HepG2 (cell line): ENCODE measurements around the gene IMP3. TPM values are rescaled to one million over a fixed set of nuclear protein-coding genes. Genes with fewer than 3 reads are reported as not detected.

Experiments
- GATA4 ChIP-seq: sonication (generic); IDR thresholded peaks from 2 replicates; pipeline ENCODE4 v1.6.1; 2016; ENCODE audit warnings: antibody characterized with exemption, low read depth, borderline replicate concordance
- HNF4G ChIP-seq, 2 experiments: sonication (generic) in 1 of 2; formaldehyde crosslinking in 1 of 2; IDR thresholded peaks; 2 replicates each; pipeline versions ENCODE4 v1.4.0 to v1.6.1; 2011 to 2020; ENCODE audit warnings: borderline replicate concordance in 2 of 2, low read depth in 2 of 2, mild to moderate bottlenecking in 2 of 2, low read length in 1 of 2, missing genetic modification reagents in 1 of 2, moderate library complexity in 1 of 2
- ISX ChIP-seq: sonication (generic); formaldehyde crosslinking; conservative IDR thresholded peaks from 2 replicates; pipeline ENCODE4 v1.5.0; 2020; ENCODE audit warnings: missing genetic modification reagents
- NFIB ChIP-seq: sonication (generic); formaldehyde crosslinking; IDR thresholded peaks from 2 replicates; pipeline ENCODE4 v1.9.0; 2021; ENCODE audit warnings: missing genetic modification reagents, mild to moderate bottlenecking, borderline replicate concordance
- NFKBIZ ChIP-seq: IDR thresholded peaks from 2 replicates; pipeline ENCODE4 v1.6.1; 2018; ENCODE audit warnings: missing genetic modification reagents, missing compliant biosample characterization
- PREB ChIP-seq: sonication (generic); formaldehyde crosslinking; IDR thresholded peaks from 2 replicates; pipeline ENCODE4 v1.4.0; 2020; ENCODE audit warnings: missing genetic modification reagents
- ZFP36L1 ChIP-seq: sonication (generic); formaldehyde crosslinking; IDR thresholded peaks from 2 replicates; pipeline ENCODE4 v1.8.0; 2022; ENCODE audit warnings: mild to moderate bottlenecking, missing genetic modification reagents, moderate library complexity
- ZNF335 ChIP-seq: sonication (generic); formaldehyde crosslinking; IDR thresholded peaks from 2 replicates; pipeline ENCODE4 v1.4.0; 2020; ENCODE audit warnings: missing genetic modification reagents
- ZNF672 ChIP-seq: sonication (generic); formaldehyde crosslinking; IDR thresholded peaks from 2 replicates; pipeline ENCODE4 v1.8.1; 2022; ENCODE audit warnings: missing genetic modification reagents
- ZNF766 ChIP-seq: sonication (generic); formaldehyde crosslinking; IDR thresholded peaks from 2 replicates; pipeline ENCODE4 v1.5.0; 2020; ENCODE audit warnings: missing genetic modification reagents, borderline replicate concordance
- polyA plus RNA-seq, 8 experiments: library from polyadenylated mRNA; depleted of rRNA in 3 of 8; stranded (reverse) in 7 of 8; unstranded in 1 of 8; fragments of >200 nt; fragmentation: Illumina TruSeq in 4 of 8; extraction: Trizol in 4 of 8; gene quantifications; 2 replicates each; pipeline versions ENCODE4 v1.2.1 to v1.2.3, GENCODE V29; 2011 to 2016; ENCODE audit warnings: low read depth in 4 of 8, missing spikeins in 1 of 8, mixed read lengths in 1 of 8; ENCODE audit not compliant: insufficient read depth in 1 of 8
- total RNA-seq, 5 experiments: library from RNA; depleted of rRNA; stranded (reverse); fragments of >200 nt; fragmentation: Illumina TruSeq; extraction: Trizol; gene quantifications; 2 replicates each; pipeline ENCODE4 v1.2.3, GENCODE V29; 2016; ENCODE audit warnings: low read depth in 1 of 5
- TF ChIP-seq, protein P1 (sequence below): sonication (generic); formaldehyde crosslinking; IDR thresholded peaks from 2 replicates; pipeline ENCODE4 v1.5.0; 2020; ENCODE audit warnings: mild to moderate bottlenecking, missing genetic modification reagents, moderate library complexity
- TF ChIP-seq, protein P2 (sequence below): sonication (generic); formaldehyde crosslinking; IDR thresholded peaks from 2 replicates; pipeline ENCODE4 v1.4.0; 2020; ENCODE audit warnings: mild to moderate bottlenecking, missing genetic modification reagents
- TF ChIP-seq, protein P3 (sequence below): sonication (generic); formaldehyde crosslinking; conservative IDR thresholded peaks from 2 replicates; pipeline ENCODE4 v1.4.0; 2020; ENCODE audit warnings: missing genetic modification reagents
- TF ChIP-seq, protein P4 (sequence below): sonication (generic); formaldehyde crosslinking; IDR thresholded peaks from 2 replicates; pipeline ENCODE4 v1.8.1; 2023; ENCODE audit warnings: mild to moderate bottlenecking, moderate library complexity, missing genetic modification reagents
- TF ChIP-seq, protein P5 (sequence below): sonication (generic); formaldehyde crosslinking; IDR thresholded peaks from 2 replicates; pipeline ENCODE4 v1.4.0; 2020; ENCODE audit warnings: missing genetic modification reagents
- TF ChIP-seq, protein P6 (sequence below): sonication (generic); formaldehyde crosslinking; IDR thresholded peaks from 2 replicates; pipeline ENCODE4 v1.4.0; 2020; ENCODE audit warnings: missing genetic modification reagents

IMP3 gene
- total and polyA plus RNA-seq, 2 of the 13 experiments (the other 11 are each of a cell fraction or from before 2014, with no cell fraction given): 38.3 to 143 TPM

DNA sequence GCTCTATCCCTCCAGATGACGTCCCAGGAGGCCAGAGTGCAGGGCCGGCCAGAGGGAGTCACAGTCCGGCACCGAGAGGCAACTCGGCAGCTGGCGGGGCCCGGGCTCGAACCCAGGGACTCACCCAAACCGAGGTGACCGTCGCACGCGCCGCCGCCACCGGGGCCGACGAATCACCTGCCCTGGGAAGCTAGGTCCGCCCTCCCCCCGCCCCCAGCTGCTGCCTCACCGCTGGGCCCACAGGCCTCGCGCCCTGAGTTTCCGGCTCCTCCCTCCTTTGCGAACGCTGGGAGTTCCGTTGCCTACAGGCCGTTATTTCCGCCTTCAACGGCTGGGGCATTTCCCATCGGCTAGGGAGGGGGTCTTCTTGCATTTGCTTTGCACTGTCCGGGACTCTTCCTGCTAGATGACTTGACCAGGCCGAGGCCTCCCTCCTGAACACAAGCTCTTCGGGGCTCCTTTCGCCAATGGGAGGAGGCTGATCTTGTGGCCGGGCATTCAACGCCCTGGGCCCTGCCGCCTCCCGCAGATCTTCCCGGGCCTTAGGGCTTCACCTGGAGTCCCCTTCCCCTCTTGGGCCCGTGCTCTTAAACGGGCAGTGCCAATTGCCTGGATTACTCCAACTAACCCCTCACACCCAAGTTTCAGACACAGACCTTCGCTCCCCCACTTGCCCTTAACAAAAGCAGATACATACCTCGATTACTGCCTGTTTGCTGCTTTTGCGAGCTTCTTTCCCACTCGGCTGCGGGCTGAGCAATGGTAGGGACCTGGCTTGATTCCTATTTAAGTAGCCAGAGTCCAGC is 14.3 kb downstream of the IMP3 start, which contains the start of gene SNUPN (continued):
- TF ChIP-seq, protein P1, sequence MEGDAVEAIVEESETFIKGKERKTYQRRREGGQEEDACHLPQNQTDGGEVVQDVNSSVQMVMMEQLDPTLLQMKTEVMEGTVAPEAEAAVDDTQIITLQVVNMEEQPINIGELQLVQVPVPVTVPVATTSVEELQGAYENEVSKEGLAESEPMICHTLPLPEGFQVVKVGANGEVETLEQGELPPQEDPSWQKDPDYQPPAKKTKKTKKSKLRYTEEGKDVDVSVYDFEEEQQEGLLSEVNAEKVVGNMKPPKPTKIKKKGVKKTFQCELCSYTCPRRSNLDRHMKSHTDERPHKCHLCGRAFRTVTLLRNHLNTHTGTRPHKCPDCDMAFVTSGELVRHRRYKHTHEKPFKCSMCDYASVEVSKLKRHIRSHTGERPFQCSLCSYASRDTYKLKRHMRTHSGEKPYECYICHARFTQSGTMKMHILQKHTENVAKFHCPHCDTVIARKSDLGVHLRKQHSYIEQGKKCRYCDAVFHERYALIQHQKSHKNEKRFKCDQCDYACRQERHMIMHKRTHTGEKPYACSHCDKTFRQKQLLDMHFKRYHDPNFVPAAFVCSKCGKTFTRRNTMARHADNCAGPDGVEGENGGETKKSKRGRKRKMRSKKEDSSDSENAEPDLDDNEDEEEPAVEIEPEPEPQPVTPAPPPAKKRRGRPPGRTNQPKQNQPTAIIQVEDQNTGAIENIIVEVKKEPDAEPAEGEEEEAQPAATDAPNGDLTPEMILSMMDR (CRISPR knock-in tag): no peak
- TF ChIP-seq, protein P2, sequence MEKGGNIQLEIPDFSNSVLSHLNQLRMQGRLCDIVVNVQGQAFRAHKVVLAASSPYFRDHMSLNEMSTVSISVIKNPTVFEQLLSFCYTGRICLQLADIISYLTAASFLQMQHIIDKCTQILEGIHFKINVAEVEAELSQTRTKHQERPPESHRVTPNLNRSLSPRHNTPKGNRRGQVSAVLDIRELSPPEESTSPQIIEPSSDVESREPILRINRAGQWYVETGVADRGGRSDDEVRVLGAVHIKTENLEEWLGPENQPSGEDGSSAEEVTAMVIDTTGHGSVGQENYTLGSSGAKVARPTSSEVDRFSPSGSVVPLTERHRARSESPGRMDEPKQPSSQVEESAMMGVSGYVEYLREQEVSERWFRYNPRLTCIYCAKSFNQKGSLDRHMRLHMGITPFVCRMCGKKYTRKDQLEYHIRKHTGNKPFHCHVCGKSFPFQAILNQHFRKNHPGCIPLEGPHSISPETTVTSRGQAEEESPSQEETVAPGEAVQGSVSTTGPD (CRISPR knock-in tag): no peak
- TF ChIP-seq NFKBIZ (CRISPR knock-in tag): peak; percentile 50; the same call in 1 of the 2 replicates
- TF ChIP-seq ZNF335 (CRISPR knock-in tag): 0 out of 2 replicates have a peak, but pooled peaks have one; percentile 44
- TF ChIP-seq, protein P3, sequence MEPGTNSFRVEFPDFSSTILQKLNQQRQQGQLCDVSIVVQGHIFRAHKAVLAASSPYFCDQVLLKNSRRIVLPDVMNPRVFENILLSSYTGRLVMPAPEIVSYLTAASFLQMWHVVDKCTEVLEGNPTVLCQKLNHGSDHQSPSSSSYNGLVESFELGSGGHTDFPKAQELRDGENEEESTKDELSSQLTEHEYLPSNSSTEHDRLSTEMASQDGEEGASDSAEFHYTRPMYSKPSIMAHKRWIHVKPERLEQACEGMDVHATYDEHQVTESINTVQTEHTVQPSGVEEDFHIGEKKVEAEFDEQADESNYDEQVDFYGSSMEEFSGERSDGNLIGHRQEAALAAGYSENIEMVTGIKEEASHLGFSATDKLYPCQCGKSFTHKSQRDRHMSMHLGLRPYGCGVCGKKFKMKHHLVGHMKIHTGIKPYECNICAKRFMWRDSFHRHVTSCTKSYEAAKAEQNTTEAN (CRISPR knock-in tag): 0 out of 2 replicates have a peak, but pooled peaks have one; percentile 18
- no peak for TF ChIP-seq PREB (CRISPR knock-in tag)
- peak; percentile 51; the same call in 1 of the 2 replicates for TF ChIP-seq GATA4
- TF ChIP-seq, protein P4, sequence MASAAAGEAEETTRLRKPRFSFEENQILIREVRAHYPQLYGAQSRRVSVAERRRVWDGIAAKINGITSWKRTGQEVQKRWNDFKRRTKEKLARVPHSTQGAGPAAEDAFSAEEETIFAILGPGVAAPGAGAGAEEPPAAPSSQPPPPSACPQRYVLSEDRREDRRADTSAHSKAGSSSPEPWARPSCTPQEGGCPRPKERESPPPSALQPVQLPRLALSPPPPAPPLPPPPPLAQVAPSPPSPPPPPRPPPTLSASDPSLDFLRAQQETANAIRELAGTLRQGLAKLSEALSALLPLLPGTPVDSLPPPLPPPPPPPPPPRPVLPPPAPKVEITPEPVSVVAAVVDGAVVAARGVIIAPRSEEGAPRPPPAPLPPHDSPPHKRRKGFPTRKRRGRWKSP: peak; percentile 47; the same call in 1 of the 2 replicates
- peak; percentile 14; the same call in 1 of the 2 replicates for TF ChIP-seq HNF4G (IDR thresholded peaks at IDR 0.05; ENCODE audit: borderline replicate concordance, low read depth, low read length)
- TF ChIP-seq HNF4G (CRISPR knock-in tag; IDR thresholded peaks at IDR 0.05; ENCODE audit: borderline replicate concordance, low read depth): 0 out of 2 replicates have a peak, but pooled peaks have one; percentile 35
- no peak for TF ChIP-seq ZNF672 (CRISPR knock-in tag)
- peak; percentile 50; the same call in 1 of the 2 replicates for TF ChIP-seq ZNF766 (CRISPR knock-in tag)
- peak; percentile 74; the same call in 1 of the 2 replicates for TF ChIP-seq ISX (CRISPR knock-in tag)
- TF ChIP-seq, protein P5, sequence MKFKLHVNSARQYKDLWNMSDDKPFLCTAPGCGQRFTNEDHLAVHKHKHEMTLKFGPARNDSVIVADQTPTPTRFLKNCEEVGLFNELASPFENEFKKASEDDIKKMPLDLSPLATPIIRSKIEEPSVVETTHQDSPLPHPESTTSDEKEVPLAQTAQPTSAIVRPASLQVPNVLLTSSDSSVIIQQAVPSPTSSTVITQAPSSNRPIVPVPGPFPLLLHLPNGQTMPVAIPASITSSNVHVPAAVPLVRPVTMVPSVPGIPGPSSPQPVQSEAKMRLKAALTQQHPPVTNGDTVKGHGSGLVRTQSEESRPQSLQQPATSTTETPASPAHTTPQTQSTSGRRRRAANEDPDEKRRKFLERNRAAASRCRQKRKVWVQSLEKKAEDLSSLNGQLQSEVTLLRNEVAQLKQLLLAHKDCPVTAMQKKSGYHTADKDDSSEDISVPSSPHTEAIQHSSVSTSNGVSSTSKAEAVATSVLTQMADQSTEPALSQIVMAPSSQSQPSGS (CRISPR knock-in tag): peak; percentile 73; the same call in 1 of the 2 replicates
- TF ChIP-seq, protein P6, sequence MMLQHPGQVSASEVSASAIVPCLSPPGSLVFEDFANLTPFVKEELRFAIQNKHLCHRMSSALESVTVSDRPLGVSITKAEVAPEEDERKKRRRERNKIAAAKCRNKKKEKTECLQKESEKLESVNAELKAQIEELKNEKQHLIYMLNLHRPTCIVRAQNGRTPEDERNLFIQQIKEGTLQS (CRISPR knock-in tag): no peak
- TF ChIP-seq ZFP36L1 (CRISPR knock-in tag): 0 out of 2 replicates have a peak, but pooled peaks have one; percentile 67
- TF ChIP-seq NFIB: no peak
